CD4-positive, alpha-beta memory T cell (primary cell): ENCODE data around the gene ICAM1. TPM values are rescaled to one million over a fixed set of nuclear protein-coding genes. Genes with fewer than 3 reads are reported as not detected.

Experiments
- CTCF ChIA-PET: fragments of 350-600 bp; sonication (Branson Sonifier 250); formaldehyde crosslinking; loops from one replicate; lab custom pipeline; 2021; ENCODE audit warnings: inconsistent platforms; ENCODE audit not compliant: partially characterized antibody; lab: Charles Lee
- POLR2A ChIA-PET: fragments of 350-600 bp; sonication (Branson Sonifier 250); formaldehyde crosslinking; loops from one replicate; lab custom pipeline; 2021; ENCODE audit not compliant: partially characterized antibody; lab: Charles Lee
- DNase-seq, 5 donors: peaks; one replicate each; pipeline versions ENCODE4 v3.0.0 to v3.0.0-alpha.2; 2020 to 2022; ENCODE audit warnings: mixed read lengths in 1 of 5
- H3K27ac ChIP-seq: one replicate; pipeline ENCODE4 v1.7.0; 2013; ENCODE audit warnings: low read depth, low read length
- H3K27me3 ChIP-seq: 2 replicates; pipeline ENCODE4 v1.7.0; 2013; ENCODE audit warnings: mild to moderate bottlenecking, low read length, moderate library complexity; ENCODE audit not compliant: insufficient read depth
- H3K36me3 ChIP-seq: 2 replicates; pipeline ENCODE4 v1.7.0; 2013; ENCODE audit warnings: mild to moderate bottlenecking, low read length, moderate library complexity; ENCODE audit not compliant: insufficient read depth
- H3K4me1 ChIP-seq: 2 replicates; pipeline ENCODE4 v1.7.0; 2013; ENCODE audit warnings: mild to moderate bottlenecking, low read length, moderate library complexity; ENCODE audit not compliant: insufficient read depth
- H3K4me3 ChIP-seq, 2 donors: one replicate each; pipeline ENCODE4 v1.7.0; 2013; ENCODE audit warnings: low read length in 2 of 2, mild to moderate bottlenecking in 1 of 2
- H3K9me3 ChIP-seq, 2 donors: one replicate each; pipeline ENCODE4 v1.7.0; 2013; ENCODE audit warnings: low read length in 2 of 2, control low read depth in 1 of 2; ENCODE audit not compliant: control insufficient read depth in 1 of 2
- H3K27ac Mint-ChIP-seq, 7 donors: one replicate each; pipeline ENCODE4 v1.8.0; 2020 to 2021; ENCODE audit warnings: mixed read lengths in 7 of 7, mild to moderate bottlenecking in 6 of 7, inconsistent platforms in 3 of 7, moderate library complexity in 3 of 7
- H3K27me3 Mint-ChIP-seq, 2 donors: one replicate each; pipeline ENCODE4 v1.8.0; 2020 to 2021; ENCODE audit warnings: mixed read lengths in 2 of 2
- H3K36me3 Mint-ChIP-seq, 2 donors: one replicate each; pipeline ENCODE4 v1.8.0; 2020 to 2021; ENCODE audit warnings: mixed read lengths in 2 of 2, inconsistent platforms in 1 of 2, mild to moderate bottlenecking in 1 of 2
- H3K4me1 Mint-ChIP-seq, 4 donors: one replicate each; pipeline ENCODE4 v1.8.0; 2020 to 2021; ENCODE audit warnings: mixed read lengths in 4 of 4, mild to moderate bottlenecking in 1 of 4
- H3K4me3 Mint-ChIP-seq, 8 donors: one replicate each; pipeline ENCODE4 v1.8.0; 2020 to 2021; ENCODE audit warnings: mixed read lengths in 8 of 8, mild to moderate bottlenecking in 7 of 8, moderate library complexity in 6 of 8, inconsistent platforms in 3 of 8
- H3K9me3 Mint-ChIP-seq, 8 donors: one replicate each; pipeline ENCODE4 v1.8.0; 2020 to 2021; ENCODE audit warnings: mixed read lengths in 8 of 8, mild to moderate bottlenecking in 5 of 8, inconsistent platforms in 3 of 8, moderate library complexity in 1 of 8
- intact Hi-C: fragments of 100-400 bp; cut with micrococcal nuclease; formaldehyde crosslinking; loops from one replicate; pipeline ENCODE4 v1.15.1; 2023
- polyA plus RNA-seq, 2 donors: library from polyadenylated mRNA; unstranded; fragments of 300-500 nt; fragmentation: Illumina TruSeq; gene quantifications; one replicate each; pipeline ENCODE4 v1.2.3, GENCODE V29; 2021
- total RNA-seq, 2 experiments: library from RNA; stranded (reverse); gene quantifications; one replicate each; pipeline ENCODE4 v1.2.3, GENCODE V29; 2021

Gene ICAM1
- total and polyA plus RNA-seq, 4 experiments from 2014 or later, result 2.5 to 8.2 (median 7.8) TPM

GRCh38 chr19:10283301-10284064 is 12.6 kb downstream of the ICAM1 start:
- intact Hi-C loops, result no loop called here
- H3K4me1 Mint-ChIP-seq, result peaks cover 15 to 44% (median 28%) of the 10 kb centered on the region in 4 donors
- DNase-seq, result no peak
- CTCF ChIA-PET, result interaction anchor here (1.6 kb wide), 1 partner anchor 12 kb away, joined by 4 read pairs; the partner anchor contains the start of gene ICAM1
- H3K4me3 Mint-ChIP-seq, result no peak overlapping the region
- POLR2A ChIA-PET, result interaction anchor here (1.4 to 2.1 kb wide), 2 partner anchors 12 to 97 kb away, joined by 4 to 8 read pairs; partner anchors contain the start of genes ICAM1 and TYK2
- Histone ChIP-seq H3K27me3 (peaks cover 13% of the 10 kb centered on the region), H3K9me3 (no peaks in the 10 kb centered on the region), H3K4me3 (no peak overlapping the region), H3K36me3 (peaks cover 24% of the 10 kb centered on the region), H3K4me1 (peaks cover 29% of the 10 kb centered on the region), H3K27ac (no peak overlapping the region)
- peaks cover 25 to 36% of the 10 kb centered on the region in 2 donors for H3K36me3 Mint-ChIP-seq
- no peaks in the 10 kb centered on the region for H3K9me3 Mint-ChIP-seq
- H3K27ac Mint-ChIP-seq, result no peak overlapping the region
- H3K27me3 Mint-ChIP-seq, result peaks cover 3 to 4% of the 10 kb centered on the region in 2 donors

- POLR2A ChIA-PET, result interaction anchor here (0.6 to 2.1 kb wide), 2 partner anchors 7 to 13 kb away, joined by 4 to 8 read pairs; partner anchors contain the start of gene ICAM1
- no peak overlapping the region for H3K4me3 Mint-ChIP-seq
- H3K9me3 ChIP-seq, result no peaks in the 10 kb centered on the region
- peaks cover 24% of the 10 kb centered on the region for H3K36me3 ChIP-seq
- peak overlapping the region in 2 of 7 donors; percentile 60 to 74 for H3K27ac Mint-ChIP-seq
- peaks cover 11 to 12% of the 10 kb centered on the region in 2 donors for H3K27me3 Mint-ChIP-seq
- H3K27me3 ChIP-seq, result peaks cover 20% of the 10 kb centered on the region
- H3K36me3 Mint-ChIP-seq, result peaks cover 21 to 31% of the 10 kb centered on the region in 2 donors
- H3K9me3 Mint-ChIP-seq, result no peaks in the 10 kb centered on the region
- CTCF ChIA-PET, result interaction anchor here (1.5 to 1.6 kb wide), 2 partner anchors 13 kb away, joined by 4 to 7 read pairs; partner anchors contain the start of gene ICAM1
- H3K4me3 ChIP-seq, result no peak overlapping the region
- intact Hi-C loops, result no loop called here
- H3K27ac ChIP-seq, result no peak overlapping the region
- peaks cover 17 to 49% (median 31%) of the 10 kb centered on the region in 4 donors for H3K4me1 Mint-ChIP-seq
- DNase-seq, result no peak
- H3K4me1 ChIP-seq, result peaks cover 37% of the 10 kb centered on the region
These were observed 13.4 kb downstream of the ICAM1 start for GRCh38 chr19:10284065-10284959.

GRCh38 chr19:10284960-10285278 is 14.0 kb downstream of the ICAM1 start:
- Mint-ChIP-seq H3K4me1 (peaks cover 17 to 49% (median 31%) of the 10 kb centered on the region in 4 donors), H3K27ac (peak overlapping the region in 1 of 7 donors; percentile 74), H3K4me3 (no peak overlapping the region), H3K9me3 (no peaks in the 10 kb centered on the region), H3K27me3 (peaks cover 13% of the 10 kb centered on the region in 2 donors), H3K36me3 (peaks cover 17 to 25% of the 10 kb centered on the region in 2 donors)
- Histone ChIP-seq H3K4me1 (peaks cover 44% of the 10 kb centered on the region), H3K4me3 (no peak overlapping the region), H3K36me3 (peaks cover 24% of the 10 kb centered on the region), H3K9me3 (no peaks in the 10 kb centered on the region), H3K27me3 (peaks cover 23% of the 10 kb centered on the region), H3K27ac (no peak overlapping the region)
- intact Hi-C loops, result no loop called here
- POLR2A ChIA-PET, result interaction anchor here (2.1 kb wide), 1 partner anchor 14 kb away, joined by 8 read pairs; the partner anchor contains the start of gene ICAM1
- no peak for DNase-seq
- CTCF ChIA-PET, result interaction anchor here (1.5 kb wide), 1 partner anchor 14 kb away, joined by 7 read pairs; the partner anchor contains the start of gene ICAM1

GRCh38 chr19:10285393-10285792 is 14.5 kb downstream of the ICAM1 start:
- Histone ChIP-seq H3K9me3 (no peaks in the 10 kb centered on the region), H3K4me1 (peaks cover 48% of the 10 kb centered on the region), H3K36me3 (peaks cover 24% of the 10 kb centered on the region), H3K4me3 (no peak overlapping the region), H3K27me3 (peaks cover 27% of the 10 kb centered on the region), H3K27ac (no peak overlapping the region)
- ChIA-PET CTCF (interaction anchor here (1.5 to 3.0 kb wide), 2 partner anchors 14 to 103 kb away, joined by 7 to 10 read pairs; partner anchors contain the start of gene ICAM1), POLR2A (interaction anchor here (2.5 to 9.3 kb wide), 2 partner anchors 10 to 15 kb away, joined by 10 to 111 read pairs; partner anchors contain the start of gene ICAM1)
- H3K9me3 Mint-ChIP-seq, result no peaks in the 10 kb centered on the region
- peaks cover 16 to 23% of the 10 kb centered on the region in 2 donors for H3K36me3 Mint-ChIP-seq
- H3K27me3 Mint-ChIP-seq, result peaks cover 15 to 17% of the 10 kb centered on the region in 2 donors
- DNase-seq, result no peak
- intact Hi-C loops, result no loop called here
- H3K4me3 Mint-ChIP-seq, result peak overlapping the region in 2 of 8 donors; percentile 32
- H3K27ac Mint-ChIP-seq, result peak overlapping the region in 1 of 7 donors; percentile 74
- peaks cover 21 to 51% (median 33%) of the 10 kb centered on the region in 4 donors for H3K4me1 Mint-ChIP-seq

DNA sequence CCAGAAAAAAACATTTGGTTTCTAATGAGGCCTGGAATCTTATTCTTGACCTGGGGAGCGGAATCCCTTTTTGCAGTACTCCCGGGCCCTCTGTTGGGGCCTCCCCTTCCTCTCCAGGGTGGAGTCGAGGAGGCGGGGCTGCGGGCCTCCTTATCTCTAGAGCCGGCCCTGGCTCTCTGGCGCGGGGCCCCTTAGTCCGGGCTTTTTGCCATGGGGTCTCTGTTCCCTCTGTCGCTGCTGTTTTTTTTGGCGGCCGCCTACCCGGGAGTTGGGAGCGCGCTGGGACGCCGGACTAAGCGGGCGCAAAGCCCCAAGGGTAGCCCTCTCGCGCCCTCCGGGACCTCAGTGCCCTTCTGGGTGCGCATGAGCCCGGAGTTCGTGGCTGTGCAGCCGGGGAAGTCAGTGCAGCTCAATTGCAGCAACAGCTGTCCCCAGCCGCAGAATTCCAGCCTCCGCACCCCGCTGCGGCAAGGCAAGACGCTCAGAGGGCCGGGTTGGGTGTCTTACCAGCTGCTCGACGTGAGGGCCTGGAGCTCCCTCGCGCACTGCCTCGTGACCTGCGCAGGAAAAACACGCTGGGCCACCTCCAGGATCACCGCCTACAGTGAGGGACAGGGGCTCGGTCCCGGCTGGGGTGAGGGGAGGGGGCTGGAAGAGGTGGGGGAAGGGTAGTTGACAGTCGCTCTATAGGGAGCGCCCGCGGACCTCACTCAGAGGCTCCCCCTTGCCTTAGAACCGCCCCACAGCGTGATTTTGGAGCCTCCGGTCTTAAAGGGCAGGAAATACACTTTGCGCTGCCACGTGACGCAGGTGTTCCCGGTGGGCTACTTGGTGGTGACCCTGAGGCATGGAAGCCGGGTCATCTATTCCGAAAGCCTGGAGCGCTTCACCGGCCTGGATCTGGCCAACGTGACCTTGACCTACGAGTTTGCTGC is 16.1 kb downstream of the ICAM1 start, which contains the start of gene ICAM4:
Gene ICAM4 (plus strand): TSS at position 153 of the 935 bp plus-strand sequence. CDS start 58 bp downstream, at position 211.
- peak within 1 kb of the TSS; percentile 43 to 82 (median 68) for H3K4me3 Mint-ChIP-seq
- intact Hi-C loops, result no loop called here

More for the DNA sequence above, 16.1 kb downstream of the ICAM1 start, which contains the start of gene ICAM4:
- peaks cover 0 to 2% (median 0%) of the 10 kb centered on the region in 8 donors for H3K9me3 Mint-ChIP-seq
- H3K36me3 ChIP-seq, result peaks cover 24% of the 10 kb centered on the region
- H3K27me3 ChIP-seq, result peaks cover 43% of the 10 kb centered on the region
- DNase-seq, result peak in 2 of 5 donors; percentile 19 to 25
- H3K4me1 ChIP-seq, result peaks cover 65% of the 10 kb centered on the region
- H3K27me3 Mint-ChIP-seq, result peaks cover 24 to 29% of the 10 kb centered on the region in 2 donors
- H3K9me3 ChIP-seq, result no peaks in the 10 kb centered on the region
- H3K4me3 ChIP-seq, result peak within 1 kb of the TSS in 1 of 2 donors; percentile 19
- H3K4me1 Mint-ChIP-seq, result peaks cover 29 to 68% (median 46%) of the 10 kb centered on the region in 4 donors
- ChIA-PET POLR2A (interaction anchor here (0.5 to 9.3 kb wide), 7 partner anchors 9 to 445 kb away, joined by 3 to 111 read pairs (median 5); partner anchors contain the start of genes ICAM1 and TYK2), CTCF (interaction anchor here (0.5 to 3.0 kb wide), 6 partner anchors 17 to 169 kb away, joined by 4 to 13 read pairs (median 4); partner anchors contain the start of gene ICAM1)
- H3K27ac Mint-ChIP-seq, result peak within 1 kb of the TSS in 5 of 7 donors; percentile 36 to 89 (median 60)
- H3K27ac ChIP-seq, result no peak within 1 kb of the TSS
- H3K36me3 Mint-ChIP-seq, result peaks cover 16 to 23% of the 10 kb centered on the region in 2 donors
